Adrenal gland (tissue), 12 donors: ENCODE data around the gene SPAG5. TPM values are rescaled to one million over a fixed set of nuclear protein-coding genes. Genes with fewer than 3 reads are reported as not detected.
A peak's percentile ranks its signal among the peaks of the same experiment; 100 is the strongest.

Experiments
- DNase-seq, 7 donors: peaks; one replicate each; pipeline ENCODE4 v3.0.0-alpha.2; 2019 to 2020
- H3K27ac ChIP-seq, 5 donors: fragments of 200-600 bp; sonication (generic) in 4 of 5; 1 replicate in 3 of 5; 2 replicates in 2 of 5; pipeline versions ENCODE4 v1.5.1 to v1.8.0; 2016 to 2020; ENCODE audit warnings: mild to moderate bottlenecking in 1 of 5
- H3K27me3 ChIP-seq: fragments of 200-600 bp; 2 replicates; pipeline ENCODE4 v1.8.0; 2021
- H3K36me3 ChIP-seq, 2 donors: fragments of 200-600 bp; replicated peaks in 1 of 2; 1 replicate in 1 of 2; 2 replicates in 1 of 2; pipeline versions ENCODE4 v1.5.1 to v1.8.0; 2018 to 2022
- H3K4me1 ChIP-seq, 2 donors: fragments of 200-600 bp; replicated peaks in 1 of 2; 1 replicate in 1 of 2; 2 replicates in 1 of 2; pipeline versions ENCODE4 v1.5.1 to v1.8.0; 2018 to 2021
- H3K4me3 ChIP-seq, 4 donors: fragments of 200-600 bp; sonication (generic) in 3 of 4; one replicate each; pipeline ENCODE4 v1.5.1; 2016 to 2018
- H3K9me3 ChIP-seq, 3 donors: fragments of 200-600 bp; sonication (generic) in 1 of 3; replicated peaks in 1 of 3; 1 replicate in 2 of 3; 2 replicates in 1 of 3; pipeline versions ENCODE4 v1.5.1 to v1.8.0; 2016 to 2021
- POLR2A ChIP-seq, 2 donors: fragments of 450-650 bp; IDR thresholded peaks; one replicate each; pipeline ENCODE4 v1.6.1; 2017; ENCODE audit warnings: antibody characterized with exemption in 2 of 2, mild to moderate bottlenecking in 2 of 2, moderate library complexity in 1 of 2
- WGBS, 4 donors: extraction: QIAGEN DNeasy Blood & Tissue Kit in 2 of 4; methylation state at CpG; one replicate each; pipeline versions ENCODE4 v1.1.5 to v1.1.7; 2013 to 2017; 5-methylcytosine and 5-hydroxymethylcytosine counted together
- intact Hi-C, 2 donors: fragments of 100-400 bp; cut with DNase I; formaldehyde crosslinking; loops; one replicate each; pipeline versions ENCODE4 v1.14.1 to v1.15.0; 2022 to 2023
- polyA plus RNA-seq, 3 donors: library from polyadenylated mRNA; stranded (reverse); fragments of 200-250 nt in 2 of 3; fragments of 350-450 nt in 1 of 3; fragmentation: Illumina TruSeq in 1 of 3; extraction: RNeasy Lipid Tissue Mini Kit (QIAGEN cat#74804) in 1 of 3; gene quantifications; one replicate each; pipeline ENCODE4 v1.2.3, GENCODE V29; 2013 to 2014
- total RNA-seq, 9 donors: library from RNA; depleted of rRNA in 4 of 9; stranded (reverse); fragments of >200 nt in 4 of 9; fragments of 120-200 nt in 1 of 9; fragmentation: NEBNext Ultra II Directional in 1 of 9; extraction: Animal tissue kit (Norgen Biotek cat#: 25700) in 1 of 9; gene quantifications; one replicate each; pipeline versions ENCODE4 v1.1.0 to v1.2.4, GENCODE V29; 2013 to 2023
- TF ChIP-seq, protein P1 (sequence below), 6 experiments: fragments of 450-650 bp in 4 of 6; fragments of 200-600 bp in 2 of 6; sonication (generic) in 1 of 6; IDR thresholded peaks; 1 replicate in 5 of 6; 2 replicates in 1 of 6; pipeline versions ENCODE4 v1.5.1 to v1.8.0; 2016 to 2021; ENCODE audit warnings: antibody characterized with exemption in 6 of 6, mild to moderate bottlenecking in 2 of 6, moderate library complexity in 1 of 6
- donor health status: healthy with polysubstance abuse.
- donor health status: Bipolar disorder and iron deficiency.
- donor health status: DM: yes; HTN: yes; CAD: no.
- donor health status: DM: no; HTN: no; CAD: no.
- donor health status: DM: no; HTN: no; CAD: no.
- donor health status: DM: yes; HTN: yes; CAD: no.

The SPAG5 gene
- total and polyA plus RNA-seq, 12 donors: 0.97 to 35.6 (median 4.3) TPM

DNA sequence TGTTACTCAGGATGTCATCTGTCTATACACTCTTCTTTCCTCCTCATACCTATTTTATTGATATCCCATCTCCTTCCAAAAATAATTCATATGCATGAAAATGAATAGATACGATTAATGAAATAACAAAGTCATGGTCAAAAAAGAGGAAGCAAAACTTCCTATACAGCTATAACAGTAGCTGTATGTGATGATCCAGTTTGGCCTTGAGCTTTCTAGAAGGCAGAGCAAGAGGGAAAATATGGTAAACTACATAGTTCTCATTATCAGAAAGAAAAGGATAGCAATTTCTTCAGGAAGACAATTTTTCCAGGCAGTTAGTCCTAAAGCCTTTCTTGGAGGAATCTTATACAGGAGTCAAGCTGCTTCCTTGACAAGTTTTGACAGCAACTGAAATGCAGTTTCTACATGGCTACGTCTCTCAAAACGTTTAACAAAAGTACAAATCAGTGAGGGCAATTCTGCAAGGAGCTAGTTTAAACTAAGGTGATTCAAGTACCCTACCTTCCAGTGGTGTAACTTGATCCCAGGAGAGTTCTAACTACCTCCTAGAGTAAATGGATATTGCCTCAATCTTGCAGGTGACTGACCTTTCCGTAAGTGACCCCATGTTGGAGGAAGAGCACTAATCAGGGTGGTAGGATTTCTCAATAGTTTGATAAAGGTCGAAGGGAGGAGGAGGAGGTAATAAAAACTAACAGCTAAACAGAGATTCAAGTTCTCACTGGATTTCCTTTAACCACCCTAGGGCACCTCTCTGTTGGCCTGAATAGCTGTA, 1.0 kb downstream of the SPAG5 start:
- DNase-seq: no peak
- Histone ChIP-seq H3K27me3 (no peaks in the 10 kb centered on the region), H3K36me3 (no peaks in the 10 kb centered on the region), H3K27ac (peak overlapping the region in 1 of 5 donors; percentile 98), H3K9me3 (no peaks in the 10 kb centered on the region), H3K4me1 (peaks cover 0 to 19% of the 10 kb centered on the region in 2 donors), H3K4me3 (peak overlapping the region in 1 of 4 donors; percentile 56)
- TF ChIP-seq, protein P1, sequence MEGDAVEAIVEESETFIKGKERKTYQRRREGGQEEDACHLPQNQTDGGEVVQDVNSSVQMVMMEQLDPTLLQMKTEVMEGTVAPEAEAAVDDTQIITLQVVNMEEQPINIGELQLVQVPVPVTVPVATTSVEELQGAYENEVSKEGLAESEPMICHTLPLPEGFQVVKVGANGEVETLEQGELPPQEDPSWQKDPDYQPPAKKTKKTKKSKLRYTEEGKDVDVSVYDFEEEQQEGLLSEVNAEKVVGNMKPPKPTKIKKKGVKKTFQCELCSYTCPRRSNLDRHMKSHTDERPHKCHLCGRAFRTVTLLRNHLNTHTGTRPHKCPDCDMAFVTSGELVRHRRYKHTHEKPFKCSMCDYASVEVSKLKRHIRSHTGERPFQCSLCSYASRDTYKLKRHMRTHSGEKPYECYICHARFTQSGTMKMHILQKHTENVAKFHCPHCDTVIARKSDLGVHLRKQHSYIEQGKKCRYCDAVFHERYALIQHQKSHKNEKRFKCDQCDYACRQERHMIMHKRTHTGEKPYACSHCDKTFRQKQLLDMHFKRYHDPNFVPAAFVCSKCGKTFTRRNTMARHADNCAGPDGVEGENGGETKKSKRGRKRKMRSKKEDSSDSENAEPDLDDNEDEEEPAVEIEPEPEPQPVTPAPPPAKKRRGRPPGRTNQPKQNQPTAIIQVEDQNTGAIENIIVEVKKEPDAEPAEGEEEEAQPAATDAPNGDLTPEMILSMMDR (IDR thresholded peaks at IDR 0.05): no peak
- TF ChIP-seq POLR2A (IDR thresholded peaks at IDR 0.05): no peak
- intact Hi-C loops: no loop called here
- WGBS, 4 donors: 29 to 46% (median 38%) methylated on average over 5 of the region's 5 CpGs

DNA sequence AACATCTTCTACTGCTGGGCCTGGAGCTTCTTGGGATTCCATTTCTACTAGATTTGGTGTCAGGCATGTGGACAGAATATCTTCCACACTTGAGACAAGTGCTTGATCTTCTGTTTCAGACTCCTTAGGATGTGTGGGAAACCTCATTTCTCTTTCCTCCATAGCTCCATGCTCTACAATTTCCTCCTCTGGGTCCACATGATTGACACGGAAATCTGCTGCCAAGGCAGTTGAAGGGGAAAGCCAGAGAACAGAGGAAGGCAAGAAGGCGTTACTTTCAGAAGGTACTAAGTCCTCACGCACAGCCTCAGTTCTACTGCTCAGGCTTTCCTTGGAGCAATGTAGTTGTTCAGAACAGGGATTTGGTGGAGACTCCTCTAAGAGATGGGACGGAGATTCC, 6.6 kb downstream of the SPAG5 start:
- TF ChIP-seq POLR2A (IDR thresholded peaks at IDR 0.05): no peak
- TF ChIP-seq, protein P1 (IDR thresholded peaks at IDR 0.05): no peak
- intact Hi-C loops: no loop called here
- Histone ChIP-seq H3K4me1 (no peaks in the 10 kb centered on the region), H3K36me3 (peaks cover 0 to 4% of the 10 kb centered on the region in 2 donors), H3K27me3 (no peaks in the 10 kb centered on the region), H3K27ac (no peak overlapping the region), H3K9me3 (no peaks in the 10 kb centered on the region), H3K4me3 (no peak overlapping the region)
- 92 to 96% (median 95%) methylated on average over 4 of the region's 4 CpGs for WGBS, 4 donors
- no peak for DNase-seq

DNA sequence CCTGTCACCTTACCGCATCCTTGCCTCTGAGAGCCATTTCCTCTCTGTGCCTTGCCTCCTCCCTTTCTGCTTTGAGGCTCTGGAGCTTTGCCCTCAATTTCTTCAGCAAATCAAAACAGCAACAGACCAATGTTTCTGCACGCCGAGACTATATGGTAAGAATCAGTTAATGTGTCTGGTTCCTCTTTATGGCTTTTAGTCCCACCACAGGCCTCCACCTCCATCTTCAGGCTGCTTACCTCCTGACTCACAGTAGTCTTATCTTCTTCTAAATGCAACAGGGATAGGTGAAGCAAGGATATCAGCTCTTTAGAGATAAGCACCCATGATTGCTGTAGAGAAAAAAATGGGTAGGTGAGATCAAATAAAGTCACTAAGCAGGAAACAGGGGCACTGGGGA, 13.0 kb downstream of the SPAG5 start:
- 89 to 95% (median 95%) methylated on average over 3 of the region's 3 CpGs for WGBS, 4 donors
- DNase-seq: no peak

DNA sequence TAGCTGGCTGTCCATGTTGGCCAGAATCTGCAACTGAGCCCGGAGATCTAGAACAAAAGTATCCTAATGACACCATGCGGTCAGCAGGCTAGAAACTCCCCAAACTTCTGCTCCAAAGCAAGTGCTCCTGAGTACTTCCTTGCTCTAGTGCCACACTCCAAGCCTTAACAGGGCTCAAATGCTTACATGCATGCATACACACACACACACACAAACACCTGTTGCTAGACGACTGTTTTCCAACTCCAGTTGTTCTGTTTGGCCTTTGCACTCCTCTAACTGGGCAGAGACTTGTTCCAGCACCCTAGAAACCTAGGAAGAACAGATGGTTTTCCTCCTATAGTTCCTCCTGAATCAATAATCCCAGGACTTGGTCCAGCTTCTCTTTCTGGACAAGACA, 14.4 kb downstream of the SPAG5 start:
- intact Hi-C loops: no loop called here

More for the DNA sequence above, 13.0 kb downstream of the SPAG5 start:
- H3K36me3 ChIP-seq: peaks cover 0 to 21% of the 10 kb centered on the region in 2 donors
- intact Hi-C loops: no loop called here
- no peak overlapping the region for H3K27ac ChIP-seq
- no peaks in the 10 kb centered on the region for H3K27me3 ChIP-seq
- H3K4me3 ChIP-seq: no peak overlapping the region
- TF ChIP-seq POLR2A (IDR thresholded peaks at IDR 0.05): no peak
- TF ChIP-seq, protein P1 (IDR thresholded peaks at IDR 0.05): no peak
- H3K9me3 ChIP-seq: no peaks in the 10 kb centered on the region
- H3K4me1 ChIP-seq: no peaks in the 10 kb centered on the region

More for the DNA sequence above, 14.4 kb downstream of the SPAG5 start:
- TF ChIP-seq, protein P1 (IDR thresholded peaks at IDR 0.05): no peak
- no peak for TF ChIP-seq POLR2A (IDR thresholded peaks at IDR 0.05)
- H3K4me1 ChIP-seq: no peaks in the 10 kb centered on the region
- no peak for DNase-seq
- H3K36me3 ChIP-seq: peaks cover 0 to 21% of the 10 kb centered on the region in 2 donors
- 73 to 95% (median 90%) methylated on average over 3 of the region's 3 CpGs for WGBS, 4 donors
- H3K4me3 ChIP-seq: no peak overlapping the region
- no peaks in the 10 kb centered on the region for H3K27me3 ChIP-seq
- no peak overlapping the region for H3K27ac ChIP-seq
- no peaks in the 10 kb centered on the region for H3K9me3 ChIP-seq
